H9 (cell line): Measurements from ENCODE around the gene RBM33. TPM values are rescaled to one million over a fixed set of nuclear protein-coding genes. Genes with fewer than 3 reads are reported as not detected.

Experiments
- DNase-seq: peaks from one replicate; pipeline ENCODE4 v3.0.0-alpha.2; 2017
- H2AFZ ChIP-seq: one replicate; pipeline ENCODE4 v1.6.1; 2013; ENCODE audit warnings: mild to moderate bottlenecking, low read length, control low read depth, moderate library complexity
- H2AK5ac ChIP-seq: 2 replicates; pipeline ENCODE4 v1.6.1; 2013; ENCODE audit warnings: low read length, control low read depth, mixed read lengths; ENCODE audit not compliant: insufficient read length
- H2BK120ac ChIP-seq: one replicate; pipeline ENCODE4 v1.6.1; 2013; ENCODE audit warnings: low read depth, mild to moderate bottlenecking, low read length, control low read depth, inconsistent platforms; ENCODE audit not compliant: poor library complexity, severe bottlenecking
- H2BK12ac ChIP-seq: 2 replicates; pipeline ENCODE4 v1.6.1; 2013; ENCODE audit warnings: low read length, control low read depth, mixed read lengths, low read depth; ENCODE audit not compliant: insufficient read length
- H2BK15ac ChIP-seq: 2 replicates; pipeline ENCODE4 v1.6.1; 2013; ENCODE audit warnings: low read depth, low read length, control low read depth
- H2BK20ac ChIP-seq: one replicate; pipeline ENCODE4 v1.6.1; 2013; ENCODE audit warnings: low read depth, mild to moderate bottlenecking, low read length, control low read depth, inconsistent platforms; ENCODE audit not compliant: poor library complexity, severe bottlenecking
- H2BK5ac ChIP-seq: 2 replicates; pipeline ENCODE4 v1.6.1; 2013; ENCODE audit warnings: low read length, control low read depth, mixed read lengths; ENCODE audit not compliant: insufficient read length
- H3K14ac ChIP-seq: 2 replicates; pipeline ENCODE4 v1.6.1; 2013; ENCODE audit warnings: low read length, control low read depth; ENCODE audit not compliant: insufficient read depth
- H3K18ac ChIP-seq: 2 replicates; pipeline ENCODE4 v1.6.1; 2013; ENCODE audit warnings: low read depth, mild to moderate bottlenecking, mixed read lengths, low read length, control low read depth; ENCODE audit not compliant: insufficient read length
- H3K23ac ChIP-seq: 2 replicates; pipeline ENCODE4 v1.6.1; 2013; ENCODE audit warnings: low read length, control low read depth, mixed read lengths, low read depth; ENCODE audit not compliant: insufficient read length
- H3K23me2 ChIP-seq: 2 replicates; pipeline ENCODE4 v1.6.1; 2013; ENCODE audit warnings: low read depth, mild to moderate bottlenecking, mixed read lengths, low read length, control low read depth; ENCODE audit not compliant: insufficient read length, poor library complexity, severe bottlenecking
- H3K27ac ChIP-seq: 2 replicates; pipeline ENCODE4 v1.5.1; 2013; ENCODE audit warnings: low read length, control low read depth, mixed read lengths, low read depth; ENCODE audit not compliant: insufficient read length
- H3K27me3 ChIP-seq: 2 replicates; pipeline ENCODE4 v1.6.1; 2013; ENCODE audit warnings: low read length, control low read depth, inconsistent platforms; ENCODE audit not compliant: insufficient read depth
- H3K4ac ChIP-seq: 2 replicates; pipeline ENCODE4 v1.6.1; 2013; ENCODE audit warnings: low read depth, mild to moderate bottlenecking, control low read depth, inconsistent platforms, low read length, moderate library complexity
- H3K4me1 ChIP-seq: 2 replicates; pipeline ENCODE4 v1.6.1; 2013; ENCODE audit warnings: low read length, control low read depth, inconsistent platforms; ENCODE audit not compliant: insufficient read depth
- H3K4me2 ChIP-seq: 2 replicates; pipeline ENCODE4 v1.6.1; 2013; ENCODE audit warnings: low read length, control low read depth, mixed read lengths; ENCODE audit not compliant: insufficient read length, insufficient read depth
- H3K56ac ChIP-seq: 2 replicates; pipeline ENCODE4 v1.6.1; 2013; ENCODE audit warnings: low read depth, mild to moderate bottlenecking, mixed read lengths, low read length, control low read depth; ENCODE audit not compliant: insufficient read length
- H3K79me1 ChIP-seq: 2 replicates; pipeline ENCODE4 v1.6.1; 2013; ENCODE audit warnings: low read depth, mild to moderate bottlenecking, moderate library complexity, low read length, control low read depth, inconsistent platforms; ENCODE audit not compliant: insufficient read depth, poor library complexity, severe bottlenecking
- H3K79me2 ChIP-seq: 2 replicates; pipeline ENCODE4 v1.6.1; 2013; ENCODE audit warnings: low read length, control low read depth, inconsistent platforms; ENCODE audit not compliant: insufficient read depth
- H3K9ac ChIP-seq: 2 replicates; pipeline ENCODE4 v1.6.1; 2013; ENCODE audit warnings: low read length, control low read depth, mixed read lengths; ENCODE audit not compliant: insufficient read length; ENCODE audit errors: extremely low read depth
- H3K9me3 ChIP-seq: one replicate; pipeline ENCODE4 v1.6.1; 2013; ENCODE audit warnings: low read depth, low read length, inconsistent platforms; ENCODE audit not compliant: control insufficient read depth
- H3T11ph ChIP-seq: one replicate; pipeline ENCODE4 v1.6.1; 2013; ENCODE audit warnings: mild to moderate bottlenecking, low read length, control low read depth, inconsistent platforms
- H4K20me1 ChIP-seq: one replicate; pipeline ENCODE4 v1.6.1; 2013; ENCODE audit not compliant: control insufficient read depth, insufficient read length, insufficient read depth
- H4K5ac ChIP-seq: 2 replicates; pipeline ENCODE4 v1.6.1; 2013; ENCODE audit warnings: low read depth, mild to moderate bottlenecking, mixed read lengths, low read length, control low read depth; ENCODE audit not compliant: insufficient read length
- H4K8ac ChIP-seq: replicated peaks from 2 replicates; pipeline ENCODE4 v1.6.1; 2013; ENCODE audit warnings: low read length, control low read depth, mixed read lengths, low read depth; ENCODE audit not compliant: insufficient read length
- H4K91ac ChIP-seq: 2 replicates; pipeline ENCODE4 v1.6.1; 2013; ENCODE audit warnings: low read depth, mild to moderate bottlenecking, moderate library complexity, mixed read lengths, low read length, control low read depth; ENCODE audit not compliant: insufficient read length
- H3K27ac Mint-ChIP-seq, 3 experiments: 2 replicates in 2 of 3; 3 replicates in 1 of 3; pipeline ENCODE4 v1.8.0; 2020 to 2021; ENCODE audit warnings: mixed read lengths in 3 of 3, mild to moderate bottlenecking in 1 of 3, moderate library complexity in 1 of 3
- H3K27me3 Mint-ChIP-seq: 2 replicates; pipeline ENCODE4 v1.8.0; 2021; ENCODE audit warnings: low read depth, mild to moderate bottlenecking, moderate library complexity, mixed read lengths
- H3K36me3 Mint-ChIP-seq, 3 experiments: 2 replicates in 2 of 3; 3 replicates in 1 of 3; pipeline ENCODE4 v1.8.0; 2020 to 2021; ENCODE audit warnings: low read depth in 3 of 3, mixed read lengths in 3 of 3; ENCODE audit not compliant: insufficient read depth in 1 of 3
- H3K4me1 Mint-ChIP-seq, 2 experiments: 2 replicates each; pipeline ENCODE4 v1.8.0; 2020; ENCODE audit warnings: mixed read lengths in 2 of 2
- H3K4me3 Mint-ChIP-seq, 2 experiments: 2 replicates in 1 of 2; 3 replicates in 1 of 2; pipeline ENCODE4 v1.8.0; 2020 to 2021; ENCODE audit warnings: mild to moderate bottlenecking in 2 of 2, mixed read lengths in 2 of 2, moderate library complexity in 1 of 2
- H3K9me3 Mint-ChIP-seq, 2 experiments: 2 replicates in 1 of 2; 3 replicates in 1 of 2; pipeline ENCODE4 v1.8.0; 2020; ENCODE audit warnings: mild to moderate bottlenecking in 2 of 2, mixed read lengths in 2 of 2, moderate library complexity in 1 of 2
- CTCF ChIP-seq: fragments of 200-600 bp; sonication (generic); conservative IDR thresholded peaks from 3 replicates; pipeline ENCODE4 v1.8.0; 2021; ENCODE audit warnings: antibody characterized with exemption, mild to moderate bottlenecking
- WGBS: extraction: QIAGEN DNeasy Blood & Tissue Kit; methylation state at CpG from one replicate; pipeline ENCODE4 v1.1.7; 2013; ENCODE audit warnings: missing lambda C conversion rate, low lambda C conversion rate, mixed read lengths; ENCODE audit not compliant: insufficient read length; ENCODE audit errors: extremely low coverage; 5-methylcytosine and 5-hydroxymethylcytosine counted together
- total RNA-seq: library from RNA; stranded (reverse); gene quantifications from 2 replicates; pipeline ENCODE4 v1.2.1, GENCODE V29; 2021

The RBM33 gene
- total RNA-seq, 1 experiment from 2014 or later = 71.3 TPM

- Histone ChIP-seq H3K56ac (no peak overlapping the region), H3K9me3 (no peaks in the 10 kb centered on the region), H2BK5ac (no peak overlapping the region), H3K23me2 (peaks cover 5% of the 10 kb centered on the region), H3K18ac (no peak overlapping the region), H3K4ac (no peak overlapping the region), H3K4me2 (peak overlapping the region; percentile 69), H3K79me1 (no peaks in the 10 kb centered on the region), H4K8ac (no peak overlapping the region), H3T11ph (no peak overlapping the region), H4K91ac (no peak overlapping the region), H2BK12ac (no peak overlapping the region), H3K23ac (no peak overlapping the region), H4K20me1 (no peaks in the 10 kb centered on the region), H2AK5ac (no peak overlapping the region), H3K27me3 (no peaks in the 10 kb centered on the region; the same call in 1 of the 2 replicates), H4K5ac (no peak overlapping the region), H2BK15ac (no peak overlapping the region), H3K9ac (no peak overlapping the region), H2BK120ac (no peak overlapping the region), H2BK20ac (no peak overlapping the region), H3K14ac (no peak overlapping the region; the same call in 1 of the 2 replicates), H3K27ac (no peak overlapping the region), H2AFZ (no peak overlapping the region), H3K4me1 (no peaks in the 10 kb centered on the region), H3K79me2 (no peaks in the 10 kb centered on the region)
- H3K36me3 Mint-ChIP-seq = peaks cover 0 to 9% (median 0%) of the 10 kb centered on the region in 3 experiments; a peak in 4 of 7 replicates
- no peak for TF ChIP-seq CTCF
- DNase-seq = no peak
- H3K4me1 Mint-ChIP-seq = peaks cover 6% of the 10 kb centered on the region in 2 experiments
- WGBS = no CpG with 5 or more reads among the region's 68 CpGs
- peak overlapping the region; percentile 54 to 78 for H3K4me3 Mint-ChIP-seq
- peaks cover 0 to 7% of the 10 kb centered on the region in 2 experiments; a peak in 3 of 5 replicates for H3K9me3 Mint-ChIP-seq
- H3K27me3 Mint-ChIP-seq = peaks cover 39% of the 10 kb centered on the region
- no peak overlapping the region; a peak in 1 of 7 replicates for H3K27ac Mint-ChIP-seq
Observed at GRCh38 chr7:155787171-155787851, 142.8 kb downstream of the RBM33 start.
